OCI-LY1 (cell line): Measurements from ENCODE around the gene ASIP.

ENCODE experiments used
- CTCF ChIP-seq: fragments of 200-600 bp; sonication (generic), shearing (Covaris generic); IDR thresholded peaks from 2 replicates; pipeline ENCODE4 v1.5.1; 2017; ENCODE audit warnings: mild to moderate bottlenecking, antibody characterized with exemption, low read length, moderate library complexity, mixed read lengths
- EZH2 ChIP-seq: fragments of 200-600 bp; sonication (generic), shearing (Covaris generic); IDR thresholded peaks from 2 replicates; pipeline ENCODE4 v1.8.0; 2017; ENCODE audit warnings: borderline replicate concordance, mixed run types, mild to moderate bottlenecking, antibody characterized with exemption, low read length, moderate library complexity, mixed read lengths

- TF ChIP-seq CTCF (no peak), EZH2 (no peak)
These were observed 1.7 kb downstream of the ASIP start for GRCh38 chr20:34242879-34243278.
